NB4 (cell line): ENCODE results near the gene PPP1R9A.

ENCODE experiments used
- DNase-seq: peaks from one replicate; pipeline ENCODE4 v3.0.0; 2010; ENCODE audit warnings: low read depth
- H3K4me3 ChIP-seq: one replicate; pipeline ENCODE4 v1.5.1; 2011; ENCODE audit warnings: mild to moderate bottlenecking, low read depth, low read length, moderate library complexity
- MYC ChIP-seq: IDR thresholded peaks from 2 replicates; pipeline ENCODE4 v1.6.1; 2011; ENCODE audit warnings: low read depth, low read length
- POLR2A ChIP-seq: IDR thresholded peaks from 2 replicates; pipeline ENCODE4 v1.6.1; 2011; ENCODE audit warnings: mild to moderate bottlenecking; ENCODE audit not compliant: insufficient read length; ENCODE audit errors: extremely low read depth
- TF ChIP-seq, protein P1 (sequence below): IDR thresholded peaks from one replicate; pipeline ENCODE4 v1.5.1; 2012; ENCODE audit warnings: low read depth, low read length
- TF ChIP-seq, protein P2 (sequence below): IDR thresholded peaks from 2 replicates; pipeline ENCODE4 v1.6.1; 2011; ENCODE audit warnings: low read depth, low read length

PPP1R9A gene

DNA sequence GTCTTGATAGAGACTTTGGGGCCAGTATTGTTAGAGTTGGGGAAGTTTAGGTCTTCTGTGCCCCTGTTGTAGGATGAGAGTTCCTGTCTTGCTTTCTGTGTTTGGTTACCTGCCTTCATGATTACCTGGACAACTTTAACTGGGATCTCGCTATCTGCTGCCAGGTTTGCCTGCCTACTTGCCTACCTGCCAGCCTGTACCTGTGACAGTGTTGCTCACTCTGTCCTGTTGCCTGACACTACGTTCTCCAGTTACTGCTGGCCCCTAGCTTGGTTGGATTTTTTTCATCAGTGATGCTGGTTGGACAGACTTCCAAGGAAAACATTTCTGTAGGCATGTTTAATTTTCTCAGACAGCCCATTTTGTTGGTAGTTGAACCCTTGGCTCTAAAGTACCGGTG, 48.4 kb downstream of the PPP1R9A start:
- TF ChIP-seq POLR2A, result no peak
- TF ChIP-seq, protein P1, sequence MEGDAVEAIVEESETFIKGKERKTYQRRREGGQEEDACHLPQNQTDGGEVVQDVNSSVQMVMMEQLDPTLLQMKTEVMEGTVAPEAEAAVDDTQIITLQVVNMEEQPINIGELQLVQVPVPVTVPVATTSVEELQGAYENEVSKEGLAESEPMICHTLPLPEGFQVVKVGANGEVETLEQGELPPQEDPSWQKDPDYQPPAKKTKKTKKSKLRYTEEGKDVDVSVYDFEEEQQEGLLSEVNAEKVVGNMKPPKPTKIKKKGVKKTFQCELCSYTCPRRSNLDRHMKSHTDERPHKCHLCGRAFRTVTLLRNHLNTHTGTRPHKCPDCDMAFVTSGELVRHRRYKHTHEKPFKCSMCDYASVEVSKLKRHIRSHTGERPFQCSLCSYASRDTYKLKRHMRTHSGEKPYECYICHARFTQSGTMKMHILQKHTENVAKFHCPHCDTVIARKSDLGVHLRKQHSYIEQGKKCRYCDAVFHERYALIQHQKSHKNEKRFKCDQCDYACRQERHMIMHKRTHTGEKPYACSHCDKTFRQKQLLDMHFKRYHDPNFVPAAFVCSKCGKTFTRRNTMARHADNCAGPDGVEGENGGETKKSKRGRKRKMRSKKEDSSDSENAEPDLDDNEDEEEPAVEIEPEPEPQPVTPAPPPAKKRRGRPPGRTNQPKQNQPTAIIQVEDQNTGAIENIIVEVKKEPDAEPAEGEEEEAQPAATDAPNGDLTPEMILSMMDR, result no peak
- TF ChIP-seq MYC, result no peak
- TF ChIP-seq, protein P2, sequence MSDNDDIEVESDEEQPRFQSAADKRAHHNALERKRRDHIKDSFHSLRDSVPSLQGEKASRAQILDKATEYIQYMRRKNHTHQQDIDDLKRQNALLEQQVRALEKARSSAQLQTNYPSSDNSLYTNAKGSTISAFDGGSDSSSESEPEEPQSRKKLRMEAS, result no peak
- H3K4me3 ChIP-seq, result no peak overlapping the region
- no peak for DNase-seq

DNA sequence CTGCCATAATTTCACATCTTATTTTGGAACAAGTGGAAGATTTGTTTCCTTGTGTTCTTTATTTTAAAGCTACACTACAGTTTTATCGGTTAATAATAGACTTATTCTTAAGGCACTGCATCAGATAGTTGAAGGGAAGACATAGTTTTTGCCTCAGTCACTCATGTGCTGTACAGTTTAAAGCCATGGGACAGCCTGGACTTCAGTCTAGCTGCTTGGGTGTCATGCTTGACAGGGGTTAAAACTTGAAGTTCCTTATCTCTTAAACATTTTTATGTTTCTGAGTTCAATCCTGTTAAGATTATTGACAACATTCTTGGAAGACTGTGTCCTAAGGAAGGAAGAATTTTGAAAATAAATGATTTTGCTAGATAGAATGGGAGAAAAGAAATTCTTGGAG, 49.7 kb downstream of the PPP1R9A start:
- TF ChIP-seq, protein P2, result no peak
- TF ChIP-seq, protein P1, result no peak
- TF ChIP-seq MYC (no peak), POLR2A (no peak)
- no peak overlapping the region for H3K4me3 ChIP-seq
- no peak for DNase-seq

DNA sequence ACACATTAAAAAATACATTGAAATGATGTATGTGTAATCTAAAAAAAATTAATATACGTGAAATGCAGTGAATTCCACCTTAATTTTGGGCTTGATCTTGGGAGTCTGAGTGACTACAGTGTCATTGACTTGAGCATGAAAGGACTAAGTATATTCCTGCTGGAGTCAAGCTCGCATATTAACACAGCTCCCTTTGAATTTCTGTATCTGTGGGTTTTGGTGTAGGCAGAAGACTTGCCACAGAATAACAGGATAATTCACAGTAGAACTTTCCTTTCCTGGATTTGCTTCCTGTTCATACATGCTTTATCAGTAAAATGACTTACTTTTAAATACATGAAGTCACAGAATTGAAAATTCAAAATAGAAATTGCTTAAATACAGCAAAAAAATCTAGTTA, 55.3 kb downstream of the PPP1R9A start:
- no peak overlapping the region for H3K4me3 ChIP-seq
- TF ChIP-seq, protein P2, result no peak
- DNase-seq, result no peak

DNA sequence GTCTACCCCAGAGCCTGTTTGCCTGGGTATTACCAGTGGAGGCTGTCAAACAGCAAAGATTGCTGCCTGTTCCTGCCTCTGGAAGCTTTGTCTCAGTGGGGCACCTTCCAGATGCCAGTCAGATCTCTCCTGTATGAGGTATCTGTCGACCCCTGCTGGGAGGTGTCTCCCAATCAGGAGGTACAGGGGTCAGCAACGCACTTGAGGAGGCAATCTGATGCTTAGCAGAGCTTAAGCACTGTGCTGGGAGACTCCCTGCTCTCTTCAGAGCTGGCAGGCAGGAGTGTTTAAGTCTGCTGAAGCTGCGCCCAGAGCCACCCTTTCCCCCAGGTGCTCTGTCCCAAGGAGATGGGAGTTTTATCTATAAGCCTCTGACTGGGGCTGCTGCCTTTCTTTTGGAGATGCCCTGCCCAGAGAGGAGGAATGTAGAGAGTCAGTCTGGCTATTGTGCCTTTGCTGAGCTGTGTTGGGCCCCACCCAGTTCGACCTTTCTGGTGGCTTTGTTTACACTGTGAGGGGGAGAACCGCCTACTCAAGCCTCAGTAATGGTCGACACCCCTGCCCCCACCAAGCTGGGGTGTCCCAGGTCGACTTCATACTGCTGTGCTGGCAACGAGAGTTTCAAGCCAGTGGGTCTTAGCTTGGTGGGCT, 62.2 kb downstream of the PPP1R9A start:
- TF ChIP-seq, protein P2, result no peak
- TF ChIP-seq, protein P1, result no peak
- TF ChIP-seq POLR2A (no peak), MYC (no peak)
- DNase-seq, result no peak
- no peak overlapping the region for H3K4me3 ChIP-seq

DNA sequence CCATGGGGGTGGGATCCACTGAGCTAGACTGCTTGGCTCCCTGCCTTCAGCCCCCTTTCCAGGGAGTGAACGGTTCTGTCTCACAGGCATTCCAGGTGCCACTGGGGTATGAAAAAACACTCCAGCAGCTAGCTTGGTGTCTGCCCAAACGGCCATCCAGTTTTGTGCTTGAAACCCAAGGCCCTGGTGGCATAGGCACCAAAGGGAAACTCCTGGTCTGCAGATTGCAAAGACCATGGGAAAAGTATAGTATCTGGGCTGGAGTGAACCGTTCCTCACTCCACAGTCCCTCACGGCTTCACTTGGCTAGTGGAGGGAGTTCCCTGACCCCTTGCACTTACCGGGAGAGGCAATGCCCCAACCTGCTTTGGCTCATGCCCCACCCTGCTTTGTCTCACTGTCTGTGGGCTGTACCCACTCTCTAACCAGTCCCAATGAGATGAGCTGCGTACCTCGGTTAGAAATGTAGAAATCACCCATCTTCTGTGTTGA, 62.7 kb downstream of the PPP1R9A start:
- H3K4me3 ChIP-seq, result no peak overlapping the region
- no peak for DNase-seq
- TF ChIP-seq, protein P2, result no peak
- TF ChIP-seq, protein P1, result no peak
- no peak for TF ChIP-seq MYC
- TF ChIP-seq POLR2A, result no peak

DNA sequence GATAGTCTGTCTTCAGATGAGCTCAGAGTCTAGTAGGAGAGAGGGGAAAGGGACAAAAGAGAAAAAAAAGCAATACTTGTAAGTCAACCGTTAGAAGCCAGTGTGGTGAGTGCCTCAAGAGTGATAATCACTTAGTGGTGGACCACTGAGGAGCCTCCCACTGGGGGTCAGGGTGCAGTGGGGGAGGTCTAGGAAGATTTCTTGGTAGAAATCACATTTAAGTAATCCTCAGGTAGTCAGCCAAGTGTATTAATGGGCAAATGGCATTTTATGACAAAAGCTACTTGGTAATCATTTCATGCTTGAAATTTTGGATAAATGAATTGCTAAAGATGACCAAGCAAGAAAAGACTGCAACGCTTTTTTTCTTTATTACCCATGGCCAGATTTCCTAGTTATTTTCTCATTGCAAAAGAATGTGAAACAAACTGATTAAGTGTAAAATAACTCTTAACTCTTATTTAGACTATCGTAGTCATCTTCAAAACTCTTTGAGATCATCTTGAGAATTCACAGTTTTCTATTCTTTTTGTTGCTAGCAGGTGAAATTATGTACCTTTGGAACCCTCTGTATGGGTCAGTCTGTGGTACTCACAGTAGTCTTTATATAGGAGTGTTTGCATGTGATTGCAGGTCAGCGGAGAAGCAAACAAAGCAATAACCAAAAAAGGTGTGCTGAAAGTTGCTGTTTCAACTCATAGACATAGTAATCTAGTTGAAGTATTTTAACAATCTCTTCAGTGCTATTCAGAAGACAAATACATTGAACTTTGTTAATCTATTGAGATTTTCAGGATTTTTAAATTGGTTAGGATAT, 63.9 kb downstream of the PPP1R9A start:
- no peak overlapping the region for H3K4me3 ChIP-seq
- DNase-seq, result no peak
- TF ChIP-seq, protein P2, result no peak
- TF ChIP-seq MYC (no peak), POLR2A (no peak)
- TF ChIP-seq, protein P1, result no peak
